ENCODE measurements around the gene SMAD4. TPM values are rescaled to one million over a fixed set of nuclear protein-coding genes. Genes with fewer than 3 reads are reported as not detected.

The SMAD4 gene
- total and polyA plus RNA-seq, 2 of the 13 experiments (the other 11 are each of a cell fraction or from before 2014, with no cell fraction given): 70.2 to 72.0 TPM

DNA sequence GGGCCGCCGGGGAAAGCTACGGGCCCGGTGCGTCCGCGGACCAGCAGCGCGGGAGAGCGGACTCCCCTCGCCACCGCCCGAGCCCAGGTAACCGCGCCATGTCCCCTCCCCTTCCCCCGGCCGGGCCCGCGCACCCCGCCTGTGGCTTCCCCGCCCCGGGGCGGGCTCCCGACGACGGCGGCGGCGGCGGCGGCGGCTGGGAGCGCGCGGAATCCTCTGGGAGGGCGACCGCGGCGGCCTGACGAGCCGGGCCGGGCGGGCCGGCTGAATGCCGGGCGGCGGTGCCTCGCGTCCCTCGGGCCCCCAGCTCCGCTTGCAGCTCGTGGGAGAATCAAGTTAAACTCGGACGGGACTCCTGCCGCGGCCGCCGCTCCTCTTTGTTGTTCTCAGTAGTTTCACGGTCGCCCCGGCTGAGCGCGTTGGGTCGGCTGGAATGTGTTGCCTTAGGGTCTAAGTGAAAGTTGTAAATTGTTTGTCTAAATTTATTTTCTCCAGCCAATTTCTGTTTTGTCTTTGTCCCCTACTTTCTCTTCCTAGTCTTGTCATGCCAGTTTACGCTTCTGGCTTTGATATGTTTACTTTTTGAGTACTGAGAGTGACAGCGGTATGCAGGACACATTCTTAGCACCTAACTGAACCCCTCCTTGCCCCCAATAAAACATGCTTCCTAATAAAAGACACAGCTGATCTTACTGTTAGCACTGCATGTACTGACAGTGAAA lies 685 bp downstream of the SMAD4 start (continued):
- no peak for TF ChIP-seq ZNF619 (CRISPR knock-in tag; IDR thresholded peaks at IDR 0.05)
- no peak for TF ChIP-seq KDM6A (CRISPR knock-in tag; IDR thresholded peaks at IDR 0.05; ENCODE audit: low read depth)
- TF ChIP-seq, protein P1, sequence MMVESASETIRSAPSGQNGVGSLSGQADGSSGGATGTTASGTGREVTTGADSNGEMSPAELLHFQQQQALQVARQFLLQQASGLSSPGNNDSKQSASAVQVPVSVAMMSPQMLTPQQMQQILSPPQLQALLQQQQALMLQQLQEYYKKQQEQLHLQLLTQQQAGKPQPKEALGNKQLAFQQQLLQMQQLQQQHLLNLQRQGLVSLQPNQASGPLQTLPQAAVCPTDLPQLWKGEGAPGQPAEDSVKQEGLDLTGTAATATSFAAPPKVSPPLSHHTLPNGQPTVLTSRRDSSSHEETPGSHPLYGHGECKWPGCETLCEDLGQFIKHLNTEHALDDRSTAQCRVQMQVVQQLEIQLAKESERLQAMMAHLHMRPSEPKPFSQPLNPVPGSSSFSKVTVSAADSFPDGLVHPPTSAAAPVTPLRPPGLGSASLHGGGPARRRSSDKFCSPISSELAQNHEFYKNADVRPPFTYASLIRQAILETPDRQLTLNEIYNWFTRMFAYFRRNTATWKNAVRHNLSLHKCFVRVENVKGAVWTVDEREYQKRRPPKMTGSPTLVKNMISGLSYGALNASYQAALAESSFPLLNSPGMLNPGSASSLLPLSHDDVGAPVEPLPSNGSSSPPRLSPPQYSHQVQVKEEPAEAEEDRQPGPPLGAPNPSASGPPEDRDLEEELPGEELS (CRISPR knock-in tag; IDR thresholded peaks at IDR 0.05): 0 out of 2 replicates have a peak, but pooled peaks have one; percentile 23
- TF ChIP-seq NFKBIZ (CRISPR knock-in tag; IDR thresholded peaks at IDR 0.05): no peak
- TF ChIP-seq LCORL (IDR thresholded peaks at IDR 0.05): no peak
- no peak for TF ChIP-seq LCORL (CRISPR knock-in tag; IDR thresholded peaks at IDR 0.05)
- TF ChIP-seq SUZ12 (IDR thresholded peaks at IDR 0.05; ENCODE audit: low read depth, low read length): no peak
- TF ChIP-seq HDAC6 (IDR thresholded peaks at IDR 0.05; ENCODE audit: low read depth, low read length): no peak
- TF ChIP-seq, protein P2, sequence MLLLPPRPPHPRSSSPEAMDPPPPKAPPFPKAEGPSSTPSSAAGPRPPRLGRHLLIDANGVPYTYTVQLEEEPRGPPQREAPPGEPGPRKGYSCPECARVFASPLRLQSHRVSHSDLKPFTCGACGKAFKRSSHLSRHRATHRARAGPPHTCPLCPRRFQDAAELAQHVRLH (CRISPR knock-in tag; IDR thresholded peaks at IDR 0.05; ENCODE audit: borderline replicate concordance, low read depth): no peak
- TF ChIP-seq EED (CRISPR knock-in tag; IDR thresholded peaks at IDR 0.05): no peak
- TF ChIP-seq HNF4A (CRISPR knock-in tag; IDR thresholded peaks at IDR 0.05): no peak
- TF ChIP-seq, protein P3, sequence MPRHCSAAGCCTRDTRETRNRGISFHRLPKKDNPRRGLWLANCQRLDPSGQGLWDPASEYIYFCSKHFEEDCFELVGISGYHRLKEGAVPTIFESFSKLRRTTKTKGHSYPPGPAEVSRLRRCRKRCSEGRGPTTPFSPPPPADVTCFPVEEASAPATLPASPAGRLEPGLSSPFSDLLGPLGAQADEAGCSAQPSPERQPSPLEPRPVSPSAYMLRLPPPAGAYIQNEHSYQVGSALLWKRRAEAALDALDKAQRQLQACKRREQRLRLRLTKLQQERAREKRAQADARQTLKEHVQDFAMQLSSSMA (CRISPR knock-in tag; IDR thresholded peaks at IDR 0.05): no peak
- TF ChIP-seq TGIF2 (CRISPR knock-in tag; IDR thresholded peaks at IDR 0.05): peak; percentile 69
- no peak for TF ChIP-seq ZMYM2 (CRISPR knock-in tag; IDR thresholded peaks at IDR 0.05)
- no peak for TF ChIP-seq EP300 (IDR thresholded peaks at IDR 0.05; ENCODE audit: low read depth in 2 of 2, low read length in 2 of 2)
- TF ChIP-seq EP300 (CRISPR knock-in tag; IDR thresholded peaks at IDR 0.05; ENCODE audit: borderline replicate concordance): no peak
- TF ChIP-seq, protein P4, sequence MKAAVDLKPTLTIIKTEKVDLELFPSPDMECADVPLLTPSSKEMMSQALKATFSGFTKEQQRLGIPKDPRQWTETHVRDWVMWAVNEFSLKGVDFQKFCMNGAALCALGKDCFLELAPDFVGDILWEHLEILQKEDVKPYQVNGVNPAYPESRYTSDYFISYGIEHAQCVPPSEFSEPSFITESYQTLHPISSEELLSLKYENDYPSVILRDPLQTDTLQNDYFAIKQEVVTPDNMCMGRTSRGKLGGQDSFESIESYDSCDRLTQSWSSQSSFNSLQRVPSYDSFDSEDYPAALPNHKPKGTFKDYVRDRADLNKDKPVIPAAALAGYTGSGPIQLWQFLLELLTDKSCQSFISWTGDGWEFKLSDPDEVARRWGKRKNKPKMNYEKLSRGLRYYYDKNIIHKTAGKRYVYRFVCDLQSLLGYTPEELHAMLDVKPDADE (CRISPR knock-in tag; IDR thresholded peaks at IDR 0.05): no peak
- TF ChIP-seq ZIK1 (CRISPR knock-in tag; IDR thresholded peaks at IDR 0.05; ENCODE audit: borderline replicate concordance, low read depth): no peak
- peak; percentile 83 for TF ChIP-seq SAP130 (CRISPR knock-in tag; IDR thresholded peaks at IDR 0.05; ENCODE audit: low read depth)
- TF ChIP-seq, protein P5, sequence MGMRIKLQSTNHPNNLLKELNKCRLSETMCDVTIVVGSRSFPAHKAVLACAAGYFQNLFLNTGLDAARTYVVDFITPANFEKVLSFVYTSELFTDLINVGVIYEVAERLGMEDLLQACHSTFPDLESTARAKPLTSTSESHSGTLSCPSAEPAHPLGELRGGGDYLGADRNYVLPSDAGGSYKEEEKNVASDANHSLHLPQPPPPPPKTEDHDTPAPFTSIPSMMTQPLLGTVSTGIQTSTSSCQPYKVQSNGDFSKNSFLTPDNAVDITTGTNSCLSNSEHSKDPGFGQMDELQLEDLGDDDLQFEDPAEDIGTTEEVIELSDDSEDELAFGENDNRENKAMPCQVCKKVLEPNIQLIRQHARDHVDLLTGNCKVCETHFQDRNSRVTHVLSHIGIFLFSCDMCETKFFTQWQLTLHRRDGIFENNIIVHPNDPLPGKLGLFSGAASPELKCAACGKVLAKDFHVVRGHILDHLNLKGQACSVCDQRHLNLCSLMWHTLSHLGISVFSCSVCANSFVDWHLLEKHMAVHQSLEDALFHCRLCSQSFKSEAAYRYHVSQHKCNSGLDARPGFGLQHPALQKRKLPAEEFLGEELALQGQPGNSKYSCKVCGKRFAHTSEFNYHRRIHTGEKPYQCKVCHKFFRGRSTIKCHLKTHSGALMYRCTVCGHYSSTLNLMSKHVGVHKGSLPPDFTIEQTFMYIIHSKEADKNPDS (CRISPR knock-in tag; IDR thresholded peaks at IDR 0.05): no peak
- TF ChIP-seq ZNF20 (CRISPR knock-in tag; IDR thresholded peaks at IDR 0.05): no peak
- no peak for TF ChIP-seq ZNF749 (CRISPR knock-in tag; IDR thresholded peaks at IDR 0.05; ENCODE audit: borderline replicate concordance)
- no peak for TF ChIP-seq ZNF44 (CRISPR knock-in tag; IDR thresholded peaks at IDR 0.05)
- TF ChIP-seq, protein P6, sequence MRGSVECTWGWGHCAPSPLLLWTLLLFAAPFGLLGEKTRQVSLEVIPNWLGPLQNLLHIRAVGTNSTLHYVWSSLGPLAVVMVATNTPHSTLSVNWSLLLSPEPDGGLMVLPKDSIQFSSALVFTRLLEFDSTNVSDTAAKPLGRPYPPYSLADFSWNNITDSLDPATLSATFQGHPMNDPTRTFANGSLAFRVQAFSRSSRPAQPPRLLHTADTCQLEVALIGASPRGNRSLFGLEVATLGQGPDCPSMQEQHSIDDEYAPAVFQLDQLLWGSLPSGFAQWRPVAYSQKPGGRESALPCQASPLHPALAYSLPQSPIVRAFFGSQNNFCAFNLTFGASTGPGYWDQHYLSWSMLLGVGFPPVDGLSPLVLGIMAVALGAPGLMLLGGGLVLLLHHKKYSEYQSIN (CRISPR knock-in tag; IDR thresholded peaks at IDR 0.05; ENCODE audit: borderline replicate concordance): no peak
